ENCODE data around the gene PLSCR3.

GRCh38 chr17:7417056-7417655 lies 22.8 kb upstream of the PLSCR3 start:
- TF ChIP-seq POLR2AphosphoS5 (IDR thresholded peaks at IDR 0.05; ENCODE audit: low read depth, low read length) = no peak
- TF ChIP-seq POLR2A (IDR thresholded peaks at IDR 0.05; ENCODE audit: borderline replicate concordance, extremely low read depth, insufficient read depth, insufficient read length) = no peak
- TF ChIP-seq EZH2 (IDR thresholded peaks at IDR 0.05) = no peak
- TF ChIP-seq CTCF (IDR thresholded peaks at IDR 0.05 in 2 of 3, conservative IDR thresholded peaks at IDR 0.05 in 1 of 3; ENCODE audit: borderline replicate concordance in 1 of 3, insufficient read depth in 1 of 3, low read depth in 2 of 3, low read length in 2 of 3) = no peak
- TF ChIP-seq ELF1 (IDR thresholded peaks at IDR 0.05; ENCODE audit: borderline replicate concordance, low read depth) = no peak
- TF ChIP-seq ZNF274 (IDR thresholded peaks at IDR 0.05; ENCODE audit: low read depth, low read length) = no peak
- TF ChIP-seq SP1 (IDR thresholded peaks at IDR 0.05; ENCODE audit: low read depth) = no peak
- TF ChIP-seq JUND (IDR thresholded peaks at IDR 0.05) = no peak
